SIG-M5 (cell line): ENCODE data around the gene ESYT3.
"Not testable (repeated sequence)": the region's sequence is repeated elsewhere in the genome, so short reads cannot be mapped to it uniquely, and the experiment has no call there.

ENCODE experiments used
- DNase-seq: peaks from one replicate; lab custom pipeline; 2025; lab: John Stamatoyannopoulos, UW

ESYT3 gene

GRCh38 chr3:138408751-138409570, 25.5 kb upstream of the ESYT3 start:
- no peak for DNase-seq

GRCh38 chr3:138412821-138413551, 21.4 kb upstream of the ESYT3 start:
- DNase-seq = peak; percentile 14

GRCh38 chr3:138416236-138416635, 18.2 kb upstream of the ESYT3 start:
- not testable (repeated sequence) for DNase-seq

- DNase-seq = no peak
Measured at GRCh38 chr3:138417559-138417982, 16.8 kb upstream of the ESYT3 start.

- DNase-seq = no peak
Measured at GRCh38 chr3:138418601-138419206, 15.7 kb upstream of the ESYT3 start.

GRCh38 chr3:138423316-138423715, 11.1 kb upstream of the ESYT3 start:
- no peak for DNase-seq

- DNase-seq = no peak
Measured at GRCh38 chr3:138424323-138424722, 10.1 kb upstream of the ESYT3 start.

GRCh38 chr3:138426211-138426610, 8.2 kb upstream of the ESYT3 start:
- no peak for DNase-seq

- not testable (repeated sequence) for DNase-seq
Measured at GRCh38 chr3:138426754-138427153, 7.7 kb upstream of the ESYT3 start.

- no peak for DNase-seq
Measured at GRCh38 chr3:138429665-138430064, 4.8 kb upstream of the ESYT3 start.

GRCh38 chr3:138432576-138433240, 1.7 kb upstream of the ESYT3 start:
- no peak for DNase-seq

- DNase-seq = no peak
Measured at GRCh38 chr3:138433892-138434275, 532 bp upstream of the ESYT3 start.

- DNase-seq = no peak
Measured at GRCh38 chr3:138434875-138435772, 708 bp downstream of the ESYT3 start.

GRCh38 chr3:138435840-138436239, 1.4 kb downstream of the ESYT3 start:
- no peak for DNase-seq

- DNase-seq = no peak
Measured at GRCh38 chr3:138437281-138437680, 2.9 kb downstream of the ESYT3 start.

GRCh38 chr3:138438896-138439295, 4.5 kb downstream of the ESYT3 start:
- DNase-seq = no peak

GRCh38 chr3:138439646-138440045, 5.2 kb downstream of the ESYT3 start:
- no peak for DNase-seq

- no peak for DNase-seq
Measured at GRCh38 chr3:138440121-138440521, 5.7 kb downstream of the ESYT3 start.

- DNase-seq = no peak
Measured at GRCh38 chr3:138440596-138440995, 6.2 kb downstream of the ESYT3 start.

GRCh38 chr3:138441256-138441655, 6.8 kb downstream of the ESYT3 start:
- DNase-seq = no peak

GRCh38 chr3:138441742-138442141, 7.3 kb downstream of the ESYT3 start:
- DNase-seq = no peak
